DND-41 (cell line): ENCODE measurements around the gene BCL7C.

Experiments used
- EZH2 ChIP-seq: IDR thresholded peaks from 3 replicates; pipeline ENCODE4 v1.6.1; 2012; ENCODE audit warnings: borderline replicate concordance, low read depth, mild to moderate bottlenecking, moderate library complexity, low read length, inconsistent platforms; ENCODE audit not compliant: severe bottlenecking
- TF ChIP-seq, protein P1 (sequence below): IDR thresholded peaks from 2 replicates; pipeline ENCODE4 v1.5.1; 2012; ENCODE audit warnings: borderline replicate concordance, low read length, moderate library complexity, mild to moderate bottlenecking; ENCODE audit not compliant: poor library complexity, severe bottlenecking; ENCODE audit errors: extremely low read depth

DNA sequence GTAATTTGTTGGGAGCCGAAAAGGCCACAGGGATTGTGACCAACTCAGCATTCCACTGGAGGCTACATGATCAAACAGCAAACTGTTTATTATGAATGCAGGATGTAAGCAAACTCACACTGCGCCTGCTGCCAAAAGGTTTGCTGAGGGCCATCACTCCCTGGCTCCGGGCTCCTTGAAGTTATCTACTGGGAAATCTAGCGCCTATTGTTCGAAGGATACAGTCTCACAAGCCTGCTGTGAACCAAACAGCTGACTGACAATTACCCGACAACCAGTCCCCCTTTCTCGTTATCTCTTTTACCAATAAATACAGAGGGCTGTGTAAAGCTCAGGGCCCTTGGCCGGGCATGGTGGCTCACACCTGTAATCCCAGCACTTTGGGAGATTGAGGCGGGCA is 52.5 kb downstream of the BCL7C start:
- TF ChIP-seq EZH2 = no peak
- TF ChIP-seq, protein P1, sequence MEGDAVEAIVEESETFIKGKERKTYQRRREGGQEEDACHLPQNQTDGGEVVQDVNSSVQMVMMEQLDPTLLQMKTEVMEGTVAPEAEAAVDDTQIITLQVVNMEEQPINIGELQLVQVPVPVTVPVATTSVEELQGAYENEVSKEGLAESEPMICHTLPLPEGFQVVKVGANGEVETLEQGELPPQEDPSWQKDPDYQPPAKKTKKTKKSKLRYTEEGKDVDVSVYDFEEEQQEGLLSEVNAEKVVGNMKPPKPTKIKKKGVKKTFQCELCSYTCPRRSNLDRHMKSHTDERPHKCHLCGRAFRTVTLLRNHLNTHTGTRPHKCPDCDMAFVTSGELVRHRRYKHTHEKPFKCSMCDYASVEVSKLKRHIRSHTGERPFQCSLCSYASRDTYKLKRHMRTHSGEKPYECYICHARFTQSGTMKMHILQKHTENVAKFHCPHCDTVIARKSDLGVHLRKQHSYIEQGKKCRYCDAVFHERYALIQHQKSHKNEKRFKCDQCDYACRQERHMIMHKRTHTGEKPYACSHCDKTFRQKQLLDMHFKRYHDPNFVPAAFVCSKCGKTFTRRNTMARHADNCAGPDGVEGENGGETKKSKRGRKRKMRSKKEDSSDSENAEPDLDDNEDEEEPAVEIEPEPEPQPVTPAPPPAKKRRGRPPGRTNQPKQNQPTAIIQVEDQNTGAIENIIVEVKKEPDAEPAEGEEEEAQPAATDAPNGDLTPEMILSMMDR = no peak
